IPS-18c (cell line): ENCODE results near the gene SLC15A2.
"Not testable (repeated sequence)": the region's sequence is repeated elsewhere in the genome, so short reads cannot be mapped to it uniquely, and the experiment has no call there.

Experiments used
- H3K4me3 ChIP-seq: 2 replicates; pipeline ENCODE4 v1.7.0; 2013; ENCODE audit warnings: low read depth, mild to moderate bottlenecking, low read length, moderate library complexity; ENCODE audit not compliant: insufficient read depth
- H3K9me3 ChIP-seq: one replicate; pipeline ENCODE4 v1.6.1; 2013; ENCODE audit warnings: mild to moderate bottlenecking, low read length, moderate library complexity; ENCODE audit not compliant: control insufficient read depth, insufficient read depth

Gene SLC15A2

DNA sequence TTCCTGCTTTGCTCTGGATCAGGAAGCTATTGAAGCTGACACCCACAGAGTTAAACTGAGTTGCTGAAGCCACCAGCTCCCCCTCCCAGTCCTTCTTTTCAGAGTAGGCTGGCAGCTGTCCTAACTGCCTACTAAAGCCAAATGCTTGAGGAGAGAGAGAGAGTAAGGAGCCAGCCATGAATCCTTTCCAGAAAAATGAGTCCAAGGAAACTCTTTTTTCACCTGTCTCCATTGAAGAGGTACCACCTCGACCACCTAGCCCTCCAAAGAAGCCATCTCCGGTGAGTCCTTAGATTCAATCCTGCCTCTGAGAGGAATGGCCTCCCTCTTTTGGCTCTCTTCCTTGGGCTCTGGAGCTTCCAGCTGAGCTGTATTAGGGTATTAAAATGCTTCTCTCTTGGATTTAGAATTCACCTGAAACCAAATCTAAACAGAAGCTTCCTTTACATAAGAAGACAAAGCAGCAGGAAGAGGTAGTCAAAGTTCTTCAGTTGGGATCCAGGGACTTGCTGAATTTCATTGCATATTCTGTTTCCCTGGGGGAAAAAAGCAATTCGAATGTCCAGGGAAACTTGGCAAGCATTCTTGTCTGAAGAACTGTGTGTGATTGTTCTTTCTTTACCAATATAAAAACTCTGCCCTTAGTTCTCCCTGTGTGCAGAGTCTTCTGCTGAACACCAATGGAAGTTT lies at the start of gene SLC15A2:
TSS of gene SLC15A2 (plus strand) at position 101 of the 690 bp plus-strand sequence. CDS start at position 177, 76 bp downstream.
- no peaks in the 10 kb centered on the region for H3K9me3 ChIP-seq
- H3K4me3 ChIP-seq, result peak within 1 kb of the TSS; percentile 15; the same call in 1 of the 2 replicates

GRCh38 chr3:121844892-121845291 lies 49.3 kb upstream of the SLC15A2 start:
- Histone ChIP-seq H3K9me3 (no peaks in the 10 kb centered on the region), H3K4me3 (no peak overlapping the region)

GRCh38 chr3:121852256-121852655 lies 41.9 kb upstream of the SLC15A2 start:
- Histone ChIP-seq H3K4me3 (no peak overlapping the region), H3K9me3 (no peaks in the 10 kb centered on the region)

- H3K4me3 ChIP-seq, result no peak overlapping the region
- H3K9me3 ChIP-seq, result no peaks in the 10 kb centered on the region
Observed at GRCh38 chr3:121855555-121855954, 38.6 kb upstream of the SLC15A2 start.

GRCh38 chr3:121857778-121858177 lies 36.4 kb upstream of the SLC15A2 start:
- H3K4me3 ChIP-seq, H3K9me3 ChIP-seq: not testable (repeated sequence)

DNA sequence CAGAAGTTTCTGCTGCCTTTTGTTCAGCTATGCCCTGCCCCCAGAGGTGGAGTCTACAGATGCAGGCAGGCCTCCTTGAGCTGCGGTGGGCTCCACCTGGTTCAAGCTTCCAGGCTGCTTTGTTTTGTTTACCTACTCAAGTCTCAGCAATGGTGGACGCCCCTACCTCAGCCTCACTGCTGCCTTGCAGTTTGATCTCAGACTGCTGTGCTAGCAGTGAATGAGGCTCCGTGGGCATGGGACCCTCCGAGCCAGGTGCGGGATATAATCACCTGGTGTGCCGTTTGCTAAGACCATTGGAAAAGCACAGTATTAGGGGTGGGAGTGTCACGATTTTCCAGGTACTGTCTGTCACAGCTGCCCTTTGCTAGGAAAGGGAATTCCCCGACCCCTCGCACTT lies 31.0 kb upstream of the SLC15A2 start:
- H3K9me3 ChIP-seq, H3K4me3 ChIP-seq: not testable (repeated sequence)

DNA sequence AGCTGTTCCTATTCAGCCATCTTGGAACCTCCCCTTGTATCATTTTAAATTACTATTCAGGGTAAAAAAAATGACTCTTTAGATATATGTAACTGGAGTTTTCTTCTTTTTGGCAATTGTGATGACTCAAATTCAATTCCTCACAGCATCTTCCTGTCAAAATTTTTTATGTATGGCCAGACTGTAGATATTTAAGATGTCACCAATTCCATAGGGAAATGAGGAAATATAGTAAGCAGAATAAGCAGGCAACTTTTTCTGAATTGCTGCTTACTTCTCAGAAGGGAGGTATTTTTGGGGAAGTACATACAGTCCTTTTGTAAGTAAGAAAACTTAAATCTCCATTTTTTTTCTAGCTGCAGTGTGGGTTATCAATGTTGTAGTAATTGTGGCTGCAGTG lies 30.4 kb upstream of the SLC15A2 start:
- peaks cover 5% of the 10 kb centered on the region for H3K9me3 ChIP-seq
- H3K4me3 ChIP-seq, result no peak overlapping the region

- H3K4me3 ChIP-seq, result no peak overlapping the region
- no peaks in the 10 kb centered on the region for H3K9me3 ChIP-seq
Observed at GRCh38 chr3:121869736-121870135, 24.5 kb upstream of the SLC15A2 start.

GRCh38 chr3:121870717-121871116 lies 23.5 kb upstream of the SLC15A2 start:
- Histone ChIP-seq H3K9me3 (no peaks in the 10 kb centered on the region), H3K4me3 (no peak overlapping the region)

- Histone ChIP-seq H3K9me3 (no peaks in the 10 kb centered on the region), H3K4me3 (no peak overlapping the region)
Observed at GRCh38 chr3:121871430-121871829, 22.8 kb upstream of the SLC15A2 start.

DNA sequence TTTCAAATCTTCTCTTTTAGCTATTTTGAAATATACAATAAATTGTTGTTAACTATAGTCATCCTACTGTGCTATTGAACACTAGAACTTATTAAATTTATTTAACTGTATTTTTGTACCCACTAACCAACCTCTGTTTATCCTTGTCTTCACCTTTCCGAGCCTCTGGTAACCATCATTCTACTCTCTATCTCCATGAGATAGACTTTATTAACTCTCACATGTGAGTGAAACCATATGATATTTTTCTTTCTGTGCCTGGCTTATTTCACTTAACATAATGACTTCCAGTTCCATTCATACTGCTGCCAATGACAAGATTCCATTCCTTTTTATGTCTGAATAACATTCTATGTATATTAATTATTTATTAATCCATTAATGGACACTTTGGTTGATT lies 15.8 kb upstream of the SLC15A2 start:
- Histone ChIP-seq H3K4me3 (no peak overlapping the region), H3K9me3 (no peaks in the 10 kb centered on the region)

DNA sequence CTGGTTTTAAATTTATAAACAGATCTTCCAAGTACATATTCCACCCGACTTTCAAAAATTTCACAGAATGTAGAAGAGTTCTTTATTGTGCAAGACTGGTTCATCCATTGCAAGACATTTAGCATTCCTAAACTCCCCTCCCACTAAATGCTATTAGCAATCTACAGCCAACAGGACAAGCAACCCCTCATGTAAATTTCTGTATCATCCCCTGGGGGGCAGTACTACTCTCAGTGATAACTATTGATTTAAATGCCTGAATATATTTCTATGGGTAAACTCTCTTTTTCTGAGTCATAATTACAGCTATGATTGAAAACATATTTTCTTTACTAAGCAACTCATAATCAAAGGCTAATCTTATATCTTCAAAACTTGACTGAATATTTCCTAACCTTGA lies 10.7 kb upstream of the SLC15A2 start:
- Histone ChIP-seq H3K9me3 (no peaks in the 10 kb centered on the region), H3K4me3 (no peak overlapping the region)

- no peaks in the 10 kb centered on the region for H3K9me3 ChIP-seq
- H3K4me3 ChIP-seq, result no peak overlapping the region
Observed at GRCh38 chr3:121885386-121885785, 8.8 kb upstream of the SLC15A2 start.

GRCh38 chr3:121895121-121895520 lies 920 bp downstream of the SLC15A2 start:
- Histone ChIP-seq H3K4me3 (no peak overlapping the region), H3K9me3 (no peaks in the 10 kb centered on the region)

DNA sequence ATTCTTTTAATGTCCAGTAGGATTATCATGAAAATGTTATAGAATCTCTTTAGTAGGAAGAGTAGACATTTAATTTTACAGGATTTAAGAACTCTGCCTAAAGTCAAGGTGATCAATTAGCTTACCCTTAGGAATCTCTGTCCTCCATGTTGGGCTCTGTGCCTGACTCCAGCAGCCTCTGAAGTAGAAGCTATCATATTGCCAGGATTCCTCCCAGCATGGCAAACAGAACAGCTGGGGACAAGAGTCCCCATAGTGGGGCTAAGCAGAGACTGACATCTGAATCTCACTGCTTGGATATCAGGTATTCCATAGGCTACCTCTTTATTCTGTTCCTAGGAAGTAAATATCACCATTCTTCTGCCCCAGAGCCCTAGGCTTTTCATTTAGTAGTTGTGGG lies 1.5 kb downstream of the SLC15A2 start:
- no peaks in the 10 kb centered on the region for H3K9me3 ChIP-seq
- H3K4me3 ChIP-seq, result no peak overlapping the region

GRCh38 chr3:121896823-121897222 lies 2.6 kb downstream of the SLC15A2 start:
- no peak overlapping the region for H3K4me3 ChIP-seq
- H3K9me3 ChIP-seq, result no peaks in the 10 kb centered on the region

DNA sequence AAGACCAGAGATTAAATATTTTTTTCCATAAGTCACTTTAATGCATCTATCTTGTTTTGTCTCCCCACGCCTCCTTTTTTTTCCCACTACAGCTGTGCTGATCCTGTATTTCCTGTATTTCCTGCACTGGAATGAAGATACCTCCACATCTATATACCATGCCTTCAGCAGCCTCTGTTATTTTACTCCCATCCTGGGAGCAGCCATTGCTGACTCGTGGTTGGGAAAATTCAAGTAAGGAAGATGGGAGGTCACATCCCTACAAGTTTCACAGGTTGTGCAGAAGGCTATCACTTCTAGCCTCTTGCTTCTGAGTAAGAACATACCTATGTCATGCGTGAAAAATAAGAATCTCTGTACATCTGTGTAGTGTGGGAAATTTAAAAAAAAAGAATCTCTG lies 3.1 kb downstream of the SLC15A2 start:
- Histone ChIP-seq H3K9me3 (no peaks in the 10 kb centered on the region), H3K4me3 (no peak overlapping the region)

DNA sequence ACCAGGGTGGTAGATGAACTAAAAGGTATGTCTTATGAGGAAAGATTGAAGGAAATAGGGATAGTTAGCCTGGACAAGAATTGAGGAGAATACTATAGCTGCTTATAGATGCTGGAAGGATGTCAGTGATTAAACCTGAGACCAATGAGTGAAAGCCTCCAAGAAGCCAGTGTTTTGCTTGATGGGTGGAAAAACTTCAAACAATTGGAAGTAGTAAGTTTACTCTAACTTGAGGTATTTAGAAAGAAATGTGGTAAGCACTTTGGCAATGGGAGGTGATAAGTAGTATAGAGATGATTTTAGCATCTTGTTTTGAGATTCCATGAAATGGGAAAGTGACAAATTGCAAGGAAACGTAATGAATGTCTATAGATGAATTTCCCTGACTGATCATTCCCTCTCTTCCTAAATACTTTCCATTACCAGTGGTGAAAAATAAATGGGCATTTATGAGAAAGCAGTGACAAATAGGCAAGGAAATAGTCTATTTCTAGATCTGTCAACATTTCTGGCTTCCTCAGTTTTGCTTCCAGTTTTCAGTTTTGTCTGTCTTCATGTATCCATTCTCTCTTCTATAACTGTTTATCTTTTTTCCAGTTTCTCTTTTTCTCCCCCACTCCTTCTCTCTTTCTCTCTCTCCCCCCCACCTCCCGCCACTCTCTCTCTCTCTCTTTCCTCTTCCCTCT lies 19.2 kb downstream of the SLC15A2 start:
- Histone ChIP-seq H3K9me3 (no peaks in the 10 kb centered on the region), H3K4me3 (no peak overlapping the region)
